Sigmoid colon (tissue), 4 donors: Measurements from ENCODE around the gene ITGA11.

ENCODE experiments used
- CTCF ChIP-seq, 4 experiments: fragments of 450-650 bp in 3 of 4; fragments of 200-600 bp in 1 of 4; IDR thresholded peaks; one replicate each; pipeline ENCODE4 v1.5.1; 2016 to 2019; ENCODE audit warnings: antibody characterized with exemption in 4 of 4, mild to moderate bottlenecking in 3 of 4, moderate library complexity in 2 of 4
- POLR2A ChIP-seq, 2 donors: fragments of 450-650 bp; IDR thresholded peaks; one replicate each; pipeline ENCODE4 v1.6.1; 2016; ENCODE audit warnings: antibody characterized with exemption in 2 of 2, mild to moderate bottlenecking in 2 of 2, moderate library complexity in 2 of 2
- POLR2AphosphoS5 ChIP-seq, 4 donors: sonication (generic); formaldehyde crosslinking; IDR thresholded peaks; one replicate each; pipeline ENCODE4 v1.6.1; 2017; ENCODE audit warnings: antibody characterized with exemption in 4 of 4

DNA sequence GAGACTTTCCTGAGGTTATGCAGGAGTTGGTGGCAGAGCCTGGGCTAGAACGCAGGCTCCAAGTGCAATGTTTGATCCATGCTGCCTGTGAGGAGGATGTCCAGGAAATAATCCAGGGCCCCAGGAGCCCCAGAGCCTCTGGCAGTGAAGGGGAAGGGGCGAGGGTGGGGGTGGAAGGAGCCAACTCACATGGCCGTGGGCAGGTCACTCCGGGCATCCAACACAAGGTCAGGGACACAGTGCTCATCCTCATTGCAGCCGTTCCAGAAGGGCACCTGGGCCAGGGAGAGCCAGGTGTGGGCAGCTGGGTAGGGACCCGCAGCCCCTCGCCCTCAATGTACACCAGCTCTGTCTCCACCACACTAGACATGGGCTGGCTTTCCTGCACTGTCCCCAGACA is 110.7 kb downstream of the ITGA11 start:
- no peak for TF ChIP-seq CTCF (IDR thresholded peaks at IDR 0.05)
- TF ChIP-seq POLR2AphosphoS5 (IDR thresholded peaks at IDR 0.05) = no peak
- no peak for TF ChIP-seq POLR2A (IDR thresholded peaks at IDR 0.05)
